ENCODE data around the gene SNRK. TPM values are rescaled to one million over a fixed set of nuclear protein-coding genes. Genes with fewer than 3 reads are reported as not detected.

The SNRK gene
- total RNA-seq, 1 donor from 2014 or later: 26.1 TPM

- Histone ChIP-seq H3K79me2 (ENCODE audit: low read depth) (no peaks in the 10 kb centered on the region), H3K27me3 (no peaks in the 10 kb centered on the region), H3K4me3 (no peak overlapping the region), H3F3A (ENCODE audit: low read depth) (no peaks in the 10 kb centered on the region), H3K9me3 (ENCODE audit: low read depth) (no peaks in the 10 kb centered on the region), H2AFZ (replicated peaks) (no peak overlapping the region), H3K9ac (no peak overlapping the region), H3K27ac (no peak overlapping the region), H3K4me2 (no peak overlapping the region), H3K4me1 (peaks cover 9% of the 10 kb centered on the region), H4K20me1 (ENCODE audit: low read depth) (no peaks in the 10 kb centered on the region), H3K36me3 (no peaks in the 10 kb centered on the region)
- Mint-ChIP-seq H3K4me3 (no peak overlapping the region), H3K36me3 (peaks cover 3% of the 10 kb centered on the region), H3K27ac (no peak overlapping the region), H3K4me1 (peaks cover 8% of the 10 kb centered on the region), H3K27me3 (ENCODE audit: insufficient read depth, low read depth) (no peaks in the 10 kb centered on the region), H3K9me3 (peaks cover 14% of the 10 kb centered on the region)
- peak; percentile 48 for DNase-seq (ENCODE audit: low spot score)
- TF ChIP-seq CTCF (IDR thresholded peaks at IDR 0.05): peak; percentile 64
- no peak for TF ChIP-seq EZH2 (IDR thresholded peaks at IDR 0.05)
These were observed 92.0 kb downstream of the SNRK start for GRCh38 chr3:43378066-43378935.

- Histone ChIP-seq H3K79me2 (ENCODE audit: low read depth) (no peaks in the 10 kb centered on the region), H3K27ac (no peak overlapping the region), H3K4me1 (no peaks in the 10 kb centered on the region), H3K36me3 (no peaks in the 10 kb centered on the region), H4K20me1 (ENCODE audit: low read depth) (no peaks in the 10 kb centered on the region), H3K9ac (no peak overlapping the region), H3K27me3 (no peaks in the 10 kb centered on the region), H3K9me3 (ENCODE audit: low read depth) (no peaks in the 10 kb centered on the region), H3K4me2 (no peak overlapping the region), H3F3A (ENCODE audit: low read depth) (no peaks in the 10 kb centered on the region), H3K4me3 (no peak overlapping the region), H2AFZ (replicated peaks) (no peak overlapping the region)
- DNase-seq (ENCODE audit: low spot score): no peak
- H3K36me3 Mint-ChIP-seq: peaks cover 3% of the 10 kb centered on the region
- H3K4me1 Mint-ChIP-seq: no peaks in the 10 kb centered on the region
- TF ChIP-seq EZH2 (IDR thresholded peaks at IDR 0.05): no peak
- no peak for TF ChIP-seq CTCF (IDR thresholded peaks at IDR 0.05)
- no peak for TF ChIP-seq EZH2phosphoT487 (IDR thresholded peaks at IDR 0.05)
- H3K27ac Mint-ChIP-seq: no peak overlapping the region
- H3K9me3 Mint-ChIP-seq: peaks cover 20% of the 10 kb centered on the region
- H3K27me3 Mint-ChIP-seq (ENCODE audit: insufficient read depth, low read depth): no peaks in the 10 kb centered on the region
- H3K4me3 Mint-ChIP-seq: no peak overlapping the region
These were observed 93.0 kb downstream of the SNRK start for GRCh38 chr3:43379343-43379742.

GRCh38 chr3:43388175-43388574 lies 101.8 kb downstream of the SNRK start:
- H4K20me1 ChIP-seq (ENCODE audit: low read depth): no peaks in the 10 kb centered on the region
- no peaks in the 10 kb centered on the region for H3K27me3 ChIP-seq
- H3K9me3 Mint-ChIP-seq: peaks cover 10% of the 10 kb centered on the region
- no peak for DNase-seq (ENCODE audit: low spot score)
- H2AFZ ChIP-seq (replicated peaks): no peak overlapping the region
- no peaks in the 10 kb centered on the region for H3F3A ChIP-seq (ENCODE audit: low read depth)
- no peak overlapping the region for H3K4me2 ChIP-seq
- no peaks in the 10 kb centered on the region for H3K79me2 ChIP-seq (ENCODE audit: low read depth)
- H3K27me3 Mint-ChIP-seq (ENCODE audit: insufficient read depth, low read depth): peaks cover 3% of the 10 kb centered on the region
- H3K36me3 ChIP-seq: no peaks in the 10 kb centered on the region
- no peak overlapping the region for H3K9ac ChIP-seq
- no peak overlapping the region for H3K27ac Mint-ChIP-seq
- no peaks in the 10 kb centered on the region for H3K36me3 Mint-ChIP-seq
- H3K4me1 Mint-ChIP-seq: peaks cover 3% of the 10 kb centered on the region
- H3K9me3 ChIP-seq (ENCODE audit: low read depth): no peaks in the 10 kb centered on the region
- TF ChIP-seq EZH2phosphoT487 (IDR thresholded peaks at IDR 0.05) (no peak), EZH2 (IDR thresholded peaks at IDR 0.05) (no peak)
- no peak overlapping the region for H3K4me3 Mint-ChIP-seq
- no peaks in the 10 kb centered on the region for H3K4me1 ChIP-seq
- H3K4me3 ChIP-seq: no peak overlapping the region
- no peak overlapping the region for H3K27ac ChIP-seq

GRCh38 chr3:43388915-43389314 lies 102.6 kb downstream of the SNRK start:
- no peak overlapping the region for H3K27ac Mint-ChIP-seq
- peaks cover 6% of the 10 kb centered on the region for H3K9me3 Mint-ChIP-seq
- no peaks in the 10 kb centered on the region for H3K36me3 Mint-ChIP-seq
- H3F3A ChIP-seq (ENCODE audit: low read depth): no peaks in the 10 kb centered on the region
- no peak overlapping the region for H3K4me2 ChIP-seq
- no peak overlapping the region for H2AFZ ChIP-seq (replicated peaks)
- H3K9me3 ChIP-seq (ENCODE audit: low read depth): no peaks in the 10 kb centered on the region
- no peaks in the 10 kb centered on the region for H3K36me3 ChIP-seq
- no peak overlapping the region for H3K4me3 Mint-ChIP-seq
- peaks cover 3% of the 10 kb centered on the region for H3K27me3 Mint-ChIP-seq (ENCODE audit: insufficient read depth, low read depth)
- H3K79me2 ChIP-seq (ENCODE audit: low read depth): no peaks in the 10 kb centered on the region
- H3K9ac ChIP-seq: no peak overlapping the region
- no peaks in the 10 kb centered on the region for H3K4me1 ChIP-seq
- no peaks in the 10 kb centered on the region for H4K20me1 ChIP-seq (ENCODE audit: low read depth)
- no peaks in the 10 kb centered on the region for H3K27me3 ChIP-seq
- DNase-seq (ENCODE audit: low spot score): no peak
- H3K4me3 ChIP-seq: no peak overlapping the region
- peaks cover 3% of the 10 kb centered on the region for H3K4me1 Mint-ChIP-seq
- TF ChIP-seq CTCF (IDR thresholded peaks at IDR 0.05): no peak
- no peak for TF ChIP-seq EZH2phosphoT487 (IDR thresholded peaks at IDR 0.05)
- TF ChIP-seq EZH2 (IDR thresholded peaks at IDR 0.05): no peak
- H3K27ac ChIP-seq: no peak overlapping the region

Data from neural progenitor cell (in vitro differentiated cells).